HEK293 (cell line): ENCODE results near the gene FAM216A.

Experiments used
- ATF2 ChIP-seq: fragments of 450-650 bp; formaldehyde crosslinking; IDR thresholded peaks from 2 replicates; pipeline ENCODE4 v1.5.1; 2016; ENCODE audit warnings: missing biosample characterization, missing genetic modification characterization, low read depth
- EGR2 ChIP-seq: fragments of 450-650 bp; formaldehyde crosslinking; IDR thresholded peaks from 2 replicates; pipeline ENCODE4 v1.5.1; 2016; ENCODE audit warnings: low read depth, missing biosample characterization, missing genetic modification characterization
- PRDM10 ChIP-seq: fragments of 450-650 bp; formaldehyde crosslinking; IDR thresholded peaks from 2 replicates; pipeline ENCODE4 v1.5.1; 2016; ENCODE audit warnings: missing biosample characterization, missing genetic modification characterization
- RBAK ChIP-seq: fragments of 450-650 bp; formaldehyde crosslinking; IDR thresholded peaks from 2 replicates; pipeline ENCODE4 v1.5.1; 2016; ENCODE audit warnings: missing biosample characterization, missing genetic modification characterization
- SP3 ChIP-seq: fragments of 450-650 bp; formaldehyde crosslinking; IDR thresholded peaks from 2 replicates; pipeline ENCODE4 v1.5.1; 2016; ENCODE audit warnings: missing biosample characterization, missing genetic modification characterization
- TCF7L2 ChIP-seq: IDR thresholded peaks from 2 replicates; pipeline ENCODE4 v1.6.1; 2011; ENCODE audit warnings: low read depth, mild to moderate bottlenecking, inconsistent platforms, low read length, moderate library complexity, borderline replicate concordance
- YY1 ChIP-seq: fragments of 450-650 bp; formaldehyde crosslinking; IDR thresholded peaks from 2 replicates; pipeline ENCODE4 v1.5.1; 2018; ENCODE audit warnings: missing biosample characterization, missing genetic modification characterization
- YY2 ChIP-seq: fragments of 450-650 bp; formaldehyde crosslinking; IDR thresholded peaks from 2 replicates; pipeline ENCODE4 v1.5.1; 2016; ENCODE audit warnings: missing biosample characterization, missing genetic modification characterization
- ZBTB1 ChIP-seq: fragments of 450-650 bp; formaldehyde crosslinking; IDR thresholded peaks from 2 replicates; pipeline ENCODE4 v1.5.1; 2016; ENCODE audit warnings: missing biosample characterization, missing genetic modification characterization
- ZBTB21 ChIP-seq: fragments of 450-650 bp; formaldehyde crosslinking; IDR thresholded peaks from 2 replicates; pipeline ENCODE4 v1.5.1; 2017; ENCODE audit warnings: missing biosample characterization, missing genetic modification characterization
- ZBTB49 ChIP-seq: fragments of 450-650 bp; formaldehyde crosslinking; IDR thresholded peaks from 2 replicates; pipeline ENCODE4 v1.5.1; 2016; ENCODE audit warnings: missing biosample characterization, missing genetic modification characterization, low read depth
- ZBTB8A ChIP-seq: fragments of 450-650 bp; formaldehyde crosslinking; IDR thresholded peaks from 2 replicates; pipeline ENCODE4 v1.5.1; 2016; ENCODE audit warnings: missing biosample characterization, missing genetic modification characterization
- ZNF175 ChIP-seq: fragments of 450-650 bp; formaldehyde crosslinking; IDR thresholded peaks from 2 replicates; pipeline ENCODE4 v1.5.1; 2016; ENCODE audit warnings: missing biosample characterization, missing genetic modification characterization
- ZNF202 ChIP-seq: fragments of 450-650 bp; formaldehyde crosslinking; IDR thresholded peaks from 2 replicates; pipeline ENCODE4 v1.5.1; 2016; ENCODE audit warnings: missing biosample characterization, missing genetic modification characterization, borderline replicate concordance
- ZNF449 ChIP-seq: fragments of 450-650 bp; formaldehyde crosslinking; IDR thresholded peaks from 2 replicates; pipeline ENCODE4 v1.5.1; 2017; ENCODE audit warnings: missing biosample characterization, mild to moderate bottlenecking, missing genetic modification characterization, moderate library complexity
- ZNF555 ChIP-seq: fragments of 450-650 bp; formaldehyde crosslinking; conservative IDR thresholded peaks from 2 replicates; pipeline ENCODE4 v1.5.1; 2017; ENCODE audit warnings: missing biosample characterization, mild to moderate bottlenecking, missing genetic modification characterization, inconsistent platforms
- ZNF571 ChIP-seq: fragments of 450-650 bp; formaldehyde crosslinking; IDR thresholded peaks from 2 replicates; pipeline ENCODE4 v1.5.0; 2017; ENCODE audit warnings: missing biosample characterization, missing genetic modification characterization
- ZNF580 ChIP-seq: fragments of 450-650 bp; formaldehyde crosslinking; IDR thresholded peaks from 2 replicates; pipeline ENCODE4 v1.5.1; 2016; ENCODE audit warnings: missing biosample characterization, missing genetic modification characterization
- ZNF610 ChIP-seq: fragments of 450-650 bp; formaldehyde crosslinking; IDR thresholded peaks from 2 replicates; pipeline ENCODE4 v1.5.1; 2016; ENCODE audit warnings: missing biosample characterization, missing genetic modification characterization, borderline replicate concordance
- ZNF629 ChIP-seq: fragments of 450-650 bp; formaldehyde crosslinking; IDR thresholded peaks from 2 replicates; pipeline ENCODE4 v1.5.1; 2017; ENCODE audit warnings: missing biosample characterization, missing genetic modification characterization
- ZNF660 ChIP-seq: fragments of 450-650 bp; IDR thresholded peaks from 2 replicates; pipeline ENCODE4 v1.5.1; 2018; ENCODE audit warnings: missing biosample characterization, mild to moderate bottlenecking, missing genetic modification characterization
- ZNF792 ChIP-seq: fragments of 450-650 bp; formaldehyde crosslinking; IDR thresholded peaks from 2 replicates; pipeline ENCODE4 v1.5.1; 2016; ENCODE audit warnings: missing biosample characterization, missing genetic modification characterization
- ZSCAN5A ChIP-seq: fragments of 450-650 bp; formaldehyde crosslinking; IDR thresholded peaks from 2 replicates; pipeline ENCODE4 v1.5.1; 2016; ENCODE audit warnings: missing biosample characterization, missing genetic modification characterization

The FAM216A gene

GRCh38 chr12:110536834-110537604, 68.4 kb downstream of the FAM216A start (continued):
- no peak for TF ChIP-seq ZSCAN5A (tag by site-specific recombination)
- TF ChIP-seq ZBTB1 (tag by site-specific recombination), result no peak
- TF ChIP-seq PRDM10, result peak; percentile 53; the same call in 1 of the 2 replicates
- TF ChIP-seq RBAK (tag by site-specific recombination), result no peak
- TF ChIP-seq ZBTB8A (tag by site-specific recombination), result no peak
- no peak for TF ChIP-seq TCF7L2
- TF ChIP-seq YY2 (tag by site-specific recombination), result no peak
- 0 out of 2 replicates have a peak, but pooled peaks have one; percentile 22 for TF ChIP-seq ZNF660 (tag by site-specific recombination)
- no peak for TF ChIP-seq ZNF449 (tag by site-specific recombination)
- no peak for TF ChIP-seq ZNF792
- no peak for TF ChIP-seq ZNF571 (tag by site-specific recombination)
- TF ChIP-seq ZNF555 (tag by site-specific recombination), result no peak
- no peak for TF ChIP-seq ZNF610 (tag by site-specific recombination)
- no peak for TF ChIP-seq ZBTB49 (tag by site-specific recombination)
- no peak for TF ChIP-seq SP3
- TF ChIP-seq ATF2, result peak; percentile 92
- peak; percentile 58; the same call in 1 of the 2 replicates for TF ChIP-seq ZNF629 (tag by site-specific recombination)
- no peak for TF ChIP-seq EGR2 (tag by site-specific recombination)
- no peak for TF ChIP-seq YY1
- TF ChIP-seq ZBTB21 (tag by site-specific recombination), result peak; percentile 38; the same call in 1 of the 2 replicates
- no peak for TF ChIP-seq ZNF580
- no peak for TF ChIP-seq ZNF175
- no peak for TF ChIP-seq ZNF202 (tag by site-specific recombination)
